ENCODE data around the gene FTCDNL1. TPM values are rescaled to one million over a fixed set of nuclear protein-coding genes. Genes with fewer than 3 reads are reported as not detected.

Gene FTCDNL1
- polyA plus RNA-seq, 3 donors, result 2.4 to 7.3 (median 4.1) TPM

- Histone ChIP-seq H3K4me2 (replicated peaks; ENCODE audit: extremely low read depth, low read length, poor library complexity, severe bottlenecking) (no peak overlapping the region), H3K4me3 (replicated peaks in 1 of 3; ENCODE audit: low read depth in 2 of 3, low read length in 3 of 3) (no peak overlapping the region), H3K27ac (ENCODE audit: low read depth in 1 of 2, low read length in 2 of 2) (no peak overlapping the region), H3K79me2 (ENCODE audit: insufficient read depth, low read length) (no peaks in the 10 kb centered on the region), H3K9ac (ENCODE audit: insufficient read depth, low read length, poor library complexity, severe bottlenecking) (no peak overlapping the region), H2AFZ (ENCODE audit: insufficient read depth, low read depth, low read length, poor library complexity, severe bottlenecking) (no peak overlapping the region), H3K4me1 (ENCODE audit: control insufficient read depth in 1 of 2, insufficient read depth in 2 of 2, low read length in 2 of 2) (no peaks in the 10 kb centered on the region), H3K36me3 (replicated peaks in 1 of 2; ENCODE audit: control insufficient read depth in 1 of 2, insufficient read depth in 2 of 2, low read length in 2 of 2) (no peaks in the 10 kb centered on the region), H4K20me1 (ENCODE audit: insufficient read depth, low read length) (no peaks in the 10 kb centered on the region), H3K27me3 (ENCODE audit: control insufficient read depth in 2 of 2, insufficient read depth in 2 of 2, low read length in 2 of 2) (no peaks in the 10 kb centered on the region), H3K9me3 (replicated peaks in 1 of 2; ENCODE audit: control insufficient read depth in 1 of 2, insufficient read depth in 1 of 2, low read length in 2 of 2) (no peaks in the 10 kb centered on the region)
- Mint-ChIP-seq H3K36me3 (no peaks in the 10 kb centered on the region), H3K27me3 (ENCODE audit: low read depth in 3 of 3) (peaks cover 0 to 1% (median 0%) of the 10 kb centered on the region in 3 donors), H3K4me1 (no peaks in the 10 kb centered on the region), H3K9me3 (peaks cover 0 to 3% (median 0%) of the 10 kb centered on the region in 7 donors), H3K27ac (no peak overlapping the region), H3K4me3 (no peak overlapping the region)
- TF ChIP-seq, protein P1, sequence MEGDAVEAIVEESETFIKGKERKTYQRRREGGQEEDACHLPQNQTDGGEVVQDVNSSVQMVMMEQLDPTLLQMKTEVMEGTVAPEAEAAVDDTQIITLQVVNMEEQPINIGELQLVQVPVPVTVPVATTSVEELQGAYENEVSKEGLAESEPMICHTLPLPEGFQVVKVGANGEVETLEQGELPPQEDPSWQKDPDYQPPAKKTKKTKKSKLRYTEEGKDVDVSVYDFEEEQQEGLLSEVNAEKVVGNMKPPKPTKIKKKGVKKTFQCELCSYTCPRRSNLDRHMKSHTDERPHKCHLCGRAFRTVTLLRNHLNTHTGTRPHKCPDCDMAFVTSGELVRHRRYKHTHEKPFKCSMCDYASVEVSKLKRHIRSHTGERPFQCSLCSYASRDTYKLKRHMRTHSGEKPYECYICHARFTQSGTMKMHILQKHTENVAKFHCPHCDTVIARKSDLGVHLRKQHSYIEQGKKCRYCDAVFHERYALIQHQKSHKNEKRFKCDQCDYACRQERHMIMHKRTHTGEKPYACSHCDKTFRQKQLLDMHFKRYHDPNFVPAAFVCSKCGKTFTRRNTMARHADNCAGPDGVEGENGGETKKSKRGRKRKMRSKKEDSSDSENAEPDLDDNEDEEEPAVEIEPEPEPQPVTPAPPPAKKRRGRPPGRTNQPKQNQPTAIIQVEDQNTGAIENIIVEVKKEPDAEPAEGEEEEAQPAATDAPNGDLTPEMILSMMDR (IDR thresholded peaks at IDR 0.05), result no peak
- intact Hi-C loops (cut with micrococcal nuclease), result no loop called here
- DNase-seq, result no peak
- WGBS (ENCODE audit: insufficient coverage), result 100% methylated on average over 1 of the region's 3 CpGs
Observed at GRCh38 chr2:199895406-199895805, 44.4 kb upstream of the FTCDNL1 start.

DNA sequence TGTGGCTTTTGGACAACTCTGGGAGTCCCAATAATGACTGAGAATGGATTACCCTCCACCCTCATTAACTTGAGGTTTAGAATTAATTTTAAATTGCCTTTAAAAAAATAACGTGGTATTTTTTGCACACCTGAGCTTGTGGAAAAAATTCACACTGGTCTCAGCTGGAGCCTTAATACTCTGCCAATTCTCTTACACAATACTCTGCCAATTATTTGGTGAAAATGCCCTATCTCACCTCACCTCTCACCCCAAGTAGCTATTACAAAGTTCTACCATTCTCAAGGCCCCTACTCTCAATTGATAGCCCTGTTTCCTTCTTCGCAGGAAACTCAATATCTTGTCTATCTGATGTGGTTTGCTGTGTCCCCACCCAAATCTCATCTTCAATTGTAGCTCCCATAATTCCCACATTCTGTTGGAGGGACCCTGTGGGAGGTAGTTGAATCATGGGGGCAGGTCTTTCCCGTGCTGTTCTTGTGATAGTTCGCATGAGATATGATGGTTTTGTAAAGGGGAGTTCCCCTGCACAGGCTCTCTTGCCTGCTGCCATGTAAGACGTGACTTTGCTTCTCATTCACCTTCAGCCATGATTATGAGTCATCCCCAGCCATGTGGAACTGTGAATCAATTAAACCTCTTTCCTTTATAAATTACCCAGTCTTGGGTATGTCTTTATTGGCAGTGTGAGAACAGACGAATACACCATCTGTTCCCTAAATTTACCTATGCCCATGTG lies 32.7 kb upstream of the FTCDNL1 start:
- no peak overlapping the region for H3K4me2 ChIP-seq (replicated peaks; ENCODE audit: extremely low read depth, low read length, poor library complexity, severe bottlenecking)
- no peak overlapping the region for H3K4me3 Mint-ChIP-seq
- no peaks in the 10 kb centered on the region for H3K4me1 Mint-ChIP-seq
- no peaks in the 10 kb centered on the region for H3K36me3 ChIP-seq (replicated peaks in 1 of 2; ENCODE audit: control insufficient read depth in 1 of 2, insufficient read depth in 2 of 2, low read length in 2 of 2)
- DNase-seq, result no peak
- no peaks in the 10 kb centered on the region for H3K9me3 ChIP-seq (replicated peaks in 1 of 2; ENCODE audit: control insufficient read depth in 1 of 2, insufficient read depth in 1 of 2, low read length in 2 of 2)
- intact Hi-C loops (cut with micrococcal nuclease), result no loop called here
- H4K20me1 ChIP-seq (ENCODE audit: insufficient read depth, low read length), result no peaks in the 10 kb centered on the region
- TF ChIP-seq, protein P1 (IDR thresholded peaks at IDR 0.05), result no peak
- H3K4me3 ChIP-seq (replicated peaks in 1 of 3; ENCODE audit: low read depth in 2 of 3, low read length in 3 of 3), result no peak overlapping the region
- no peaks in the 10 kb centered on the region for H3K36me3 Mint-ChIP-seq
- peaks cover 0 to 5% (median under 1%) of the 10 kb centered on the region in 7 donors for H3K9me3 Mint-ChIP-seq
- WGBS (ENCODE audit: insufficient coverage), result 100% methylated on average over 1 of the region's 6 CpGs
- no peaks in the 10 kb centered on the region for H3K27me3 ChIP-seq (ENCODE audit: control insufficient read depth in 2 of 2, insufficient read depth in 2 of 2, low read length in 2 of 2)
- H3K27me3 Mint-ChIP-seq (ENCODE audit: low read depth in 3 of 3), result peaks cover 0 to 1% (median 0%) of the 10 kb centered on the region in 3 donors
- no peak overlapping the region for H3K27ac Mint-ChIP-seq
- H3K9ac ChIP-seq (ENCODE audit: insufficient read depth, low read length, poor library complexity, severe bottlenecking), result no peak overlapping the region
- H3K4me1 ChIP-seq (ENCODE audit: control insufficient read depth in 1 of 2, insufficient read depth in 2 of 2, low read length in 2 of 2), result no peaks in the 10 kb centered on the region
- no peak overlapping the region for H3K27ac ChIP-seq (ENCODE audit: low read depth in 1 of 2, low read length in 2 of 2)
- no peak overlapping the region for H2AFZ ChIP-seq (ENCODE audit: insufficient read depth, low read depth, low read length, poor library complexity, severe bottlenecking)
- H3K79me2 ChIP-seq (ENCODE audit: insufficient read depth, low read length), result no peaks in the 10 kb centered on the region

Data from CD14-positive monocyte (primary cell).